OCI-LY7 (cell line): ENCODE measurements around the gene DUSP7.

Experiments
- CTCF ChIP-seq: fragments of 200-600 bp; sonication (generic); conservative IDR thresholded peaks from 2 replicates; pipeline ENCODE4 v1.5.1; 2014; ENCODE audit warnings: mild to moderate bottlenecking, antibody characterized with exemption, low read length, moderate library complexity, mixed read lengths
- EZH2phosphoT487 ChIP-seq: fragments of 200-600 bp; sonication (generic); IDR thresholded peaks from 2 replicates; pipeline ENCODE4 v1.6.1; 2018; ENCODE audit warnings: low read depth, borderline replicate concordance, mild to moderate bottlenecking, mixed run types, antibody characterized with exemption, low read length, moderate library complexity, mixed read lengths

GRCh38 chr3:52024765-52025452, 31.5 kb downstream of the DUSP7 start:
- TF ChIP-seq CTCF (no peak), EZH2phosphoT487 (no peak)
